Epithelial cell of esophagus (primary cell): ENCODE data around the gene MFAP3L.
"Not testable (repeated sequence)": the region's sequence is repeated elsewhere in the genome, so short reads cannot be mapped to it uniquely, and the experiment has no call there.

Experiments used
- DNase-seq: peaks from one replicate; pipeline ENCODE4 v3.0.0; 2010; ENCODE audit warnings: low read depth
- H3K4me3 ChIP-seq: 2 replicates; pipeline ENCODE4 v1.5.1; 2011; ENCODE audit warnings: mild to moderate bottlenecking, low read length, control low read depth
- CTCF ChIP-seq: IDR thresholded peaks from 2 replicates; pipeline ENCODE4 v1.5.1; 2011; ENCODE audit warnings: low read depth, mild to moderate bottlenecking, low read length, control low read depth, inconsistent platforms; ENCODE audit not compliant: insufficient read depth; ENCODE audit errors: missing control alignments

MFAP3L gene

DNA sequence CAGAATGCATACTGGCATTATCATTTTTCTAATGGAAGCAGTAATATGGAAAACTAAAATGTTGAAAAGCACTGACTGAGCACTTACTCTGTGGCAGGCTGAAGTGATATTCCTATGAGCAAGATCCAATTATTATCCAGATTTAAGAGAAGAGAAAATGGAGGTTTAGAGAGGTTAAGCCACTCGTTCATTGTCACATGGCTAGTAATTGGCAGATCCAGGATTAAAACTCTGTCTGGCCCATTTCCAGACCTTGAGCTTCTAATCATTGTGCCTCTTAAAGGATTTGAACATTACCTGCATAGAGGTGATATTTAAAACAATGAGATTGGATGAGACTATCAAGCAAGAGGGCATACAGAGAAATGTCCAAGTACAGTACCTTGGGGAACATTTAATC lies 80.6 kb downstream of the MFAP3L start:
- no peak overlapping the region for H3K4me3 ChIP-seq
- no peak for TF ChIP-seq CTCF
- no peak for DNase-seq

GRCh38 chr4:169943601-169944000 lies 82.6 kb downstream of the MFAP3L start:
- not testable (repeated sequence) for H3K4me3 ChIP-seq, DNase-seq

- H3K4me3 ChIP-seq: no peak overlapping the region
- no peak for TF ChIP-seq CTCF
- peak; percentile 48 for DNase-seq
These were observed 85.1 kb downstream of the MFAP3L start for GRCh38 chr4:169941141-169941540.

GRCh38 chr4:169940460-169940859 lies 85.7 kb downstream of the MFAP3L start:
- no peak for DNase-seq
- no peak for TF ChIP-seq CTCF
- no peak overlapping the region for H3K4me3 ChIP-seq
